ENCODE results near the gene TCOF1. TPM values are rescaled to one million over a fixed set of nuclear protein-coding genes. Genes with fewer than 3 reads are reported as not detected.

TCOF1 gene
- total and polyA plus RNA-seq, 2 donors (not counting 3 experiments of a cell fraction or from before 2014, with no cell fraction given) = 11.2 to 52.0 TPM

DNA sequence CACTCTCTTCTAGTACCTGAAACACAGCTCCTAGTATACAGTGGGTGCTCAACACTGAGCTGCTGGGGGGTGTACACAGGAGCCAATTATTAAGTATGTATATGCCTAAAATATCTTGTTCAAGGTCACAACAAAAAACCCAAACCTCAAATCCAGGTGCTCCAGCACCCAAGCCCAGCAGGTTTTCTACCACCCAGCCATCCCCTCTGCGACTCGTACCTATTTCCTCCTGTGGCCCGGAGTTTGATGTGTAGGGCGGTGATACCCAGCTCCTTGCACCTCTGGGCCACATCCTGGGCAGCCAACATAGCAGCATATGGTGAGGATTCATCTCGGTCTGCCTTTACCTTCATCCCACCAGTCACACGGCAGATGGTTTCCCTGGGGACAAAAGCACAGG, 89.1 kb downstream of the TCOF1 start:
- Histone ChIP-seq H3K4me3 (replicated peaks in 1 of 3; ENCODE audit: insufficient read depth in 1 of 3, low read depth in 1 of 3, low read length in 3 of 3) (no peak overlapping the region), H3K9ac (replicated peaks; ENCODE audit: extremely low read depth, insufficient read depth, low read length) (no peak overlapping the region), H4K20me1 (replicated peaks; ENCODE audit: control insufficient read depth, extremely low read depth, insufficient read depth, low read length) (peaks cover 4% of the 10 kb centered on the region), H2AFZ (ENCODE audit: low read depth, low read length) (no peak overlapping the region), H3K4me1 (ENCODE audit: control insufficient read depth, extremely low read depth, insufficient read depth, low read length) (peaks cover 27% of the 10 kb centered on the region), H3K9me1 (replicated peaks; ENCODE audit: control insufficient read depth, extremely low read depth, insufficient read depth, low read length) (no peaks in the 10 kb centered on the region), H3K27me3 (ENCODE audit: control insufficient read depth in 2 of 2, insufficient read depth in 2 of 2, low read length in 2 of 2) (no peaks in the 10 kb centered on the region), H3K79me2 (ENCODE audit: control insufficient read depth, insufficient read depth, low read length) (peaks cover 41% of the 10 kb centered on the region), H3K36me3 (ENCODE audit: control insufficient read depth in 2 of 2, extremely low read depth in 1 of 2, insufficient read depth in 2 of 2, low read length in 2 of 2) (peaks cover 43% of the 10 kb centered on the region in 2 experiments), H3K4me2 (ENCODE audit: insufficient read depth, low read length) (no peak overlapping the region), H3K9me3 (replicated peaks; ENCODE audit: control insufficient read depth, insufficient read depth, low read length) (no peaks in the 10 kb centered on the region), H3K27ac (ENCODE audit: insufficient read depth, low read depth, low read length) (no peak overlapping the region)
- ChIA-PET POLR2A (no interaction called here), CTCF (interaction anchor here (1.1 kb wide), 1 partner anchor 10 kb away, joined by 3 read pairs; no protein-coding TSS in a partner anchor)
- intact Hi-C loops (cut with micrococcal nuclease) = no loop called here
- TF ChIP-seq POLR2AphosphoS5 (IDR thresholded peaks at IDR 0.05; ENCODE audit: insufficient read depth, low read depth, low read length) (no peak), GATA2 (IDR thresholded peaks at IDR 0.05; ENCODE audit: insufficient read depth, insufficient read length, low read depth, low read length) (no peak), MYC (IDR thresholded peaks at IDR 0.05; ENCODE audit: low read depth, low read length) (no peak), EZH2 (IDR thresholded peaks at IDR 0.05; ENCODE audit: borderline replicate concordance, low read depth, low read length, severe bottlenecking) (no peak), CTCF (IDR thresholded peaks at IDR 0.05; ENCODE audit: extremely low read depth in 1 of 2, insufficient read depth in 1 of 2, low read depth in 1 of 2, low read length in 2 of 2) (no peak), FOS (IDR thresholded peaks at IDR 0.05; ENCODE audit: borderline replicate concordance, insufficient read depth, low read length) (no peak), JUN (IDR thresholded peaks at IDR 0.05; ENCODE audit: borderline replicate concordance, insufficient read depth, insufficient read length, low read depth) (no peak), POLR2A (IDR thresholded peaks at IDR 0.05; ENCODE audit: low read depth, low read length) (no peak)
- TF ChIP-seq, protein P1, sequence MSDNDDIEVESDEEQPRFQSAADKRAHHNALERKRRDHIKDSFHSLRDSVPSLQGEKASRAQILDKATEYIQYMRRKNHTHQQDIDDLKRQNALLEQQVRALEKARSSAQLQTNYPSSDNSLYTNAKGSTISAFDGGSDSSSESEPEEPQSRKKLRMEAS (IDR thresholded peaks at IDR 0.05; ENCODE audit: insufficient read depth, insufficient read length) = no peak
- dilution Hi-C loops (cut with MboI; ENCODE audit: extremely low pct_ligation_motif_present, low sequenced_read_pairs) = no loop called here
- no peak for FAIRE-seq
- DNase-seq (ENCODE audit: low read depth, low spot score) = no peak
- BruUV-seq (replicated peaks) = no TSS peak

Measured in endothelial cell of umbilical vein (primary cell).